ENCODE measurements around the gene SPTLC3.

GRCh38 chr20:13021205-13021970 lies 12.6 kb downstream of the SPTLC3 start:
- TF ChIP-seq, protein P1, sequence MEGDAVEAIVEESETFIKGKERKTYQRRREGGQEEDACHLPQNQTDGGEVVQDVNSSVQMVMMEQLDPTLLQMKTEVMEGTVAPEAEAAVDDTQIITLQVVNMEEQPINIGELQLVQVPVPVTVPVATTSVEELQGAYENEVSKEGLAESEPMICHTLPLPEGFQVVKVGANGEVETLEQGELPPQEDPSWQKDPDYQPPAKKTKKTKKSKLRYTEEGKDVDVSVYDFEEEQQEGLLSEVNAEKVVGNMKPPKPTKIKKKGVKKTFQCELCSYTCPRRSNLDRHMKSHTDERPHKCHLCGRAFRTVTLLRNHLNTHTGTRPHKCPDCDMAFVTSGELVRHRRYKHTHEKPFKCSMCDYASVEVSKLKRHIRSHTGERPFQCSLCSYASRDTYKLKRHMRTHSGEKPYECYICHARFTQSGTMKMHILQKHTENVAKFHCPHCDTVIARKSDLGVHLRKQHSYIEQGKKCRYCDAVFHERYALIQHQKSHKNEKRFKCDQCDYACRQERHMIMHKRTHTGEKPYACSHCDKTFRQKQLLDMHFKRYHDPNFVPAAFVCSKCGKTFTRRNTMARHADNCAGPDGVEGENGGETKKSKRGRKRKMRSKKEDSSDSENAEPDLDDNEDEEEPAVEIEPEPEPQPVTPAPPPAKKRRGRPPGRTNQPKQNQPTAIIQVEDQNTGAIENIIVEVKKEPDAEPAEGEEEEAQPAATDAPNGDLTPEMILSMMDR (IDR thresholded peaks at IDR 0.05) = no peak
- TF ChIP-seq POLR2A (IDR thresholded peaks at IDR 0.05) = no peak

Measured in prostate gland (tissue), 2 donors.